Neural cell (in vitro differentiated cells): Measurements from ENCODE around the gene SPINK8.

Experiments used
- CTCF ChIP-seq: fragments of 450-650 bp; IDR thresholded peaks from 2 replicates; pipeline ENCODE4 v1.5.1; 2014; ENCODE audit warnings: antibody characterized with exemption, mild to moderate bottlenecking, moderate library complexity; ENCODE audit not compliant: poor library complexity, severe bottlenecking
- EP300 ChIP-seq: fragments of 450-650 bp; conservative IDR thresholded peaks from 2 replicates; pipeline ENCODE4 v1.6.1; 2014; ENCODE audit warnings: antibody characterized with exemption, mild to moderate bottlenecking, moderate library complexity; ENCODE audit not compliant: poor library complexity, severe bottlenecking
- EZH2 ChIP-seq: fragments of 200-600, 300-800 bp; shearing (Covaris generic), sonication (generic); IDR thresholded peaks from 2 replicates; pipeline ENCODE4 v1.6.1; 2014; ENCODE audit warnings: antibody characterized with exemption, low read length, borderline replicate concordance, mild to moderate bottlenecking; ENCODE audit not compliant: insufficient read depth, poor library complexity, severe bottlenecking
- MXI1 ChIP-seq: fragments of 450-650 bp; conservative IDR thresholded peaks from 2 replicates; pipeline ENCODE4 v1.6.1; 2014; ENCODE audit warnings: antibody characterized with exemption, mild to moderate bottlenecking; ENCODE audit not compliant: poor library complexity, severe bottlenecking
- POLR2AphosphoS5 ChIP-seq: IDR thresholded peaks from 2 replicates; pipeline ENCODE4 v1.6.1; 2012
- REST ChIP-seq: IDR thresholded peaks from 2 replicates; pipeline ENCODE4 v1.6.1; 2012; ENCODE audit warnings: borderline replicate concordance
- TAF1 ChIP-seq: IDR thresholded peaks from 2 replicates; pipeline ENCODE4 v1.6.1; 2012; ENCODE audit warnings: low read depth

GRCh38 chr3:48320996-48321395, 12.5 kb downstream of the SPINK8 start:
- TF ChIP-seq EP300 (no peak), EZH2 (no peak), TAF1 (no peak), MXI1 (no peak), CTCF (no peak), REST (no peak), POLR2AphosphoS5 (no peak)
